ENCODE data around the gene PPCS.

DNA sequence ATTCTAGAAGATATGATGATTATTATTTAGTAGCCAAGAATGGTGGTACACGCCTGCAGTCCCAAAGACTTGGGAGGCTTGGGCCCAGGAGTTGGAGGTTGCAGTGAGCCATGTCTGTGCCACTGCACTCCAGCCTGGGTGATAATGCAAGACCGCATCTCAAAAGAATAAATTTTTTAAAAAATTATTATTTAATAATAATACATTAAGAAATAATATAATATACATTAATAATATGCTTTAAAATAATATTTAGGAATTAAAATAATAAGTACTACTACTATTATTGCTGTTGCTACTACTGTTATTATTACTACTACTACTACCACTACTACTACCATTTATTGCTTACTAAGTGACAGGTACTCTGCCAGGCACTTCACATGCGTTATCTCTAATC is 33.9 kb downstream of the PPCS start:
- TF ChIP-seq ZBTB20 (tag by site-specific recombination; IDR thresholded peaks at IDR 0.05) (no peak), ZNF544 (tag by site-specific recombination; IDR thresholded peaks at IDR 0.05) (no peak), ZBTB1 (tag by site-specific recombination; IDR thresholded peaks at IDR 0.05) (no peak), ZNF37A (tag by site-specific recombination; IDR thresholded peaks at IDR 0.05) (no peak), ZNF596 (tag by site-specific recombination; IDR thresholded peaks at IDR 0.05) (no peak), ZNF175 (tag by site-specific recombination; IDR thresholded peaks at IDR 0.05) (no peak), ZNF274 (IDR thresholded peaks at IDR 0.05; ENCODE audit: low read length) (no peak), ZNF274 (tag by site-specific recombination; IDR thresholded peaks at IDR 0.05; ENCODE audit: borderline replicate concordance) (no peak)
- TF ChIP-seq, protein P1, sequence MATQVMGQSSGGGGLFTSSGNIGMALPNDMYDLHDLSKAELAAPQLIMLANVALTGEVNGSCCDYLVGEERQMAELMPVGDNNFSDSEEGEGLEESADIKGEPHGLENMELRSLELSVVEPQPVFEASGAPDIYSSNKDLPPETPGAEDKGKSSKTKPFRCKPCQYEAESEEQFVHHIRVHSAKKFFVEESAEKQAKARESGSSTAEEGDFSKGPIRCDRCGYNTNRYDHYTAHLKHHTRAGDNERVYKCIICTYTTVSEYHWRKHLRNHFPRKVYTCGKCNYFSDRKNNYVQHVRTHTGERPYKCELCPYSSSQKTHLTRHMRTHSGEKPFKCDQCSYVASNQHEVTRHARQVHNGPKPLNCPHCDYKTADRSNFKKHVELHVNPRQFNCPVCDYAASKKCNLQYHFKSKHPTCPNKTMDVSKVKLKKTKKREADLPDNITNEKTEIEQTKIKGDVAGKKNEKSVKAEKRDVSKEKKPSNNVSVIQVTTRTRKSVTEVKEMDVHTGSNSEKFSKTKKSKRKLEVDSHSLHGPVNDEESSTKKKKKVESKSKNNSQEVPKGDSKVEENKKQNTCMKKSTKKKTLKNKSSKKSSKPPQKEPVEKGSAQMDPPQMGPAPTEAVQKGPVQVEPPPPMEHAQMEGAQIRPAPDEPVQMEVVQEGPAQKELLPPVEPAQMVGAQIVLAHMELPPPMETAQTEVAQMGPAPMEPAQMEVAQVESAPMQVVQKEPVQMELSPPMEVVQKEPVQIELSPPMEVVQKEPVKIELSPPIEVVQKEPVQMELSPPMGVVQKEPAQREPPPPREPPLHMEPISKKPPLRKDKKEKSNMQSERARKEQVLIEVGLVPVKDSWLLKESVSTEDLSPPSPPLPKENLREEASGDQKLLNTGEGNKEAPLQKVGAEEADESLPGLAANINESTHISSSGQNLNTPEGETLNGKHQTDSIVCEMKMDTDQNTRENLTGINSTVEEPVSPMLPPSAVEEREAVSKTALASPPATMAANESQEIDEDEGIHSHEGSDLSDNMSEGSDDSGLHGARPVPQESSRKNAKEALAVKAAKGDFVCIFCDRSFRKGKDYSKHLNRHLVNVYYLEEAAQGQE (tag by site-specific recombination; IDR thresholded peaks at IDR 0.05), result no peak
- TF ChIP-seq, protein P2, sequence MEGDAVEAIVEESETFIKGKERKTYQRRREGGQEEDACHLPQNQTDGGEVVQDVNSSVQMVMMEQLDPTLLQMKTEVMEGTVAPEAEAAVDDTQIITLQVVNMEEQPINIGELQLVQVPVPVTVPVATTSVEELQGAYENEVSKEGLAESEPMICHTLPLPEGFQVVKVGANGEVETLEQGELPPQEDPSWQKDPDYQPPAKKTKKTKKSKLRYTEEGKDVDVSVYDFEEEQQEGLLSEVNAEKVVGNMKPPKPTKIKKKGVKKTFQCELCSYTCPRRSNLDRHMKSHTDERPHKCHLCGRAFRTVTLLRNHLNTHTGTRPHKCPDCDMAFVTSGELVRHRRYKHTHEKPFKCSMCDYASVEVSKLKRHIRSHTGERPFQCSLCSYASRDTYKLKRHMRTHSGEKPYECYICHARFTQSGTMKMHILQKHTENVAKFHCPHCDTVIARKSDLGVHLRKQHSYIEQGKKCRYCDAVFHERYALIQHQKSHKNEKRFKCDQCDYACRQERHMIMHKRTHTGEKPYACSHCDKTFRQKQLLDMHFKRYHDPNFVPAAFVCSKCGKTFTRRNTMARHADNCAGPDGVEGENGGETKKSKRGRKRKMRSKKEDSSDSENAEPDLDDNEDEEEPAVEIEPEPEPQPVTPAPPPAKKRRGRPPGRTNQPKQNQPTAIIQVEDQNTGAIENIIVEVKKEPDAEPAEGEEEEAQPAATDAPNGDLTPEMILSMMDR (tag by site-specific recombination; IDR thresholded peaks at IDR 0.05), result no peak
- TF ChIP-seq, protein P3, sequence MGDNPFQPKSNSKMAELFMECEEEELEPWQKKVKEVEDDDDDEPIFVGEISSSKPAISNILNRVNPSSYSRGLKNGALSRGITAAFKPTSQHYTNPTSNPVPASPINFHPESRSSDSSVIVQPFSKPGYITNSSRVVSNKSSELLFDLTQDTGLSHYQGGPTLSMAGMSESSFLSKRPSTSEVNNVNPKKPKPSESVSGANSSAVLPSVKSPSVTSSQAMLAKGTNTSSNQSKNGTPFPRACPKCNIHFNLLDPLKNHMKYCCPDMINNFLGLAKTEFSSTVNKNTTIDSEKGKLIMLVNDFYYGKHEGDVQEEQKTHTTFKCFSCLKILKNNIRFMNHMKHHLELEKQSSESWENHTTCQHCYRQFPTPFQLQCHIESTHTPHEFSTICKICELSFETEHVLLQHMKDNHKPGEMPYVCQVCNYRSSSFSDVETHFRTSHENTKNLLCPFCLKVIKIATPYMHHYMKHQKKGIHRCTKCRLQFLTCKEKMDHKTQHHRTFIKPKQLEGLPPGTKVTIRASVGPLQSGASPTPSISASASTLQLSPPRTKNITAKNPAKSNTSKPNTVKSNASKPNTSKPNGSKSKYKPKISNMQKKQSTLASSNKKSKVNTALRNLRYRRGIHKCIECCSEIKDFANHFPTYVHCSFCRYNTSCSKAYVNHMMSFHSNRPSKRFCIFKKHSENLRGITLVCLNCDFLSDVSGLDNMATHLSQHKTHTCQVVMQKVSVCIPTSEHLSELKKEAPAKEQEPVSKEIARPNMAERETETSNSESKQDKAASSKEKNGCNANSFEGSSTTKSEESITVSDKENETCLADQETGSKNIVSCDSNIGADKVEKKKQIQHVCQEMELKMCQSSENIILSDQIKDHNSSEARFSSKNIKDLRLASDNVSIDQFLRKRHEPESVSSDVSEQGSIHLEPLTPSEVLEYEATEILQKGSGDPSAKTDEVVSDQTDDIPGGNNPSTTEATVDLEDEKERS (tag by site-specific recombination; IDR thresholded peaks at IDR 0.05), result no peak

Measured in HEK293 (cell line).